OCI-LY3 (cell line): ENCODE data around the gene TEAD1.

ENCODE experiments used
- H2AFZ ChIP-seq: fragments of 200-600, 300-600 bp; shearing (Covaris generic); 2 replicates; pipeline ENCODE4 v1.6.0; 2014; ENCODE audit warnings: antibody characterized with exemption, low read depth, low read length
- H3K27ac ChIP-seq: fragments of 200-600, 300-600 bp; sonication (generic); 2 replicates; pipeline ENCODE4 v1.5.1; 2014; ENCODE audit warnings: mild to moderate bottlenecking, low read length, moderate library complexity, mixed read lengths
- H3K27me3 ChIP-seq: fragments of 200-600, 300-600 bp; sonication (generic); 2 replicates; pipeline ENCODE4 v1.6.1; 2014; ENCODE audit warnings: low read depth, low read length, mixed read lengths
- H3K36me3 ChIP-seq: fragments of 200-600, 300-600 bp; sonication (generic); replicated peaks from 2 replicates; pipeline ENCODE3; 2014; ENCODE audit warnings: low read depth, low read length, mixed read lengths
- H3K4me1 ChIP-seq: fragments of 300-600, 200-600 bp; sonication (generic); 2 replicates; pipeline ENCODE4 v1.6.1; 2014; ENCODE audit warnings: low read length, mixed read lengths
- H3K4me2 ChIP-seq: fragments of 200-600, 300-600 bp; sonication (generic); 2 replicates; pipeline ENCODE4 v1.6.1; 2014; ENCODE audit warnings: low read length, mixed read lengths
- H3K4me3 ChIP-seq: fragments of 300-600, 200-600 bp; sonication (generic); 2 replicates; pipeline ENCODE4 v1.5.1; 2014; ENCODE audit warnings: antibody characterized with exemption, mild to moderate bottlenecking, low read length, moderate library complexity
- H3K79me2 ChIP-seq: fragments of 300-600, 200-600 bp; shearing (Covaris generic); 2 replicates; pipeline ENCODE4 v1.6.1; 2014; ENCODE audit warnings: mild to moderate bottlenecking, low read length, mixed read lengths
- H3K9ac ChIP-seq: fragments of 300-600, 200-600 bp; shearing (Covaris generic); 2 replicates; pipeline ENCODE4 v1.6.0; 2014; ENCODE audit warnings: mild to moderate bottlenecking, low read length, moderate library complexity
- H3K9me3 ChIP-seq: fragments of 200-600, 300-600 bp; shearing (Covaris generic); 2 replicates; pipeline ENCODE4 v1.6.1; 2014; ENCODE audit warnings: low read length, mixed read lengths; ENCODE audit not compliant: insufficient read depth
- H4K20me1 ChIP-seq: fragments of 200-600, 300-600 bp; sonication (generic); 2 replicates; pipeline ENCODE4 v1.6.1; 2016; ENCODE audit warnings: low read length, mixed read lengths; ENCODE audit not compliant: insufficient read depth
- EZH2phosphoT487 ChIP-seq: fragments of 200-600 bp; shearing (Covaris generic); IDR thresholded peaks from 2 replicates; pipeline ENCODE4 v1.6.1; 2018; ENCODE audit warnings: antibody characterized with exemption, mixed run types, low read depth
- TF ChIP-seq, protein P1 (sequence below): fragments of 200-600, 300-600 bp; sonication (generic); IDR thresholded peaks from 2 replicates; pipeline ENCODE4 v1.5.1; 2014; ENCODE audit warnings: antibody characterized with exemption, low read length, low read depth

Gene TEAD1

DNA sequence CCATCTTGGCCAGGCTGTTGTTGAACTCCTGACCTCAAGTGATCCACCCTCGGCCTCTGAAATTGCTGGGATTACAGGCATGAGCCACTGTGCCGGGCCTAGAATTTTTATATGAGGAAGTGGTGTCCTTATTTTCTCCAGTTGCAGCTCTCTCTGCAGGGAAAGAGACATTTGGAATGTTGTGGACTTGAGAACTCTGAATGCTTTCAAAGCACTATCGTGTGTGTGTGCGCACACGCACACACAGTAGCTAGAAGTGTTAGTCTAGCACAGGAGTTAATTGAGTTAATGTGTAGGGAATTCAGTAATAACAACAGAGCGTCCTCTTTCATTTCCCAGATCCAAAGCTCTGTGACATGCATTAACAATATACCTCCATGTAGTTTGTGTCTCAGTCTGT lies 170.9 kb downstream of the TEAD1 start:
- no peak for TF ChIP-seq EZH2phosphoT487
- TF ChIP-seq, protein P1, sequence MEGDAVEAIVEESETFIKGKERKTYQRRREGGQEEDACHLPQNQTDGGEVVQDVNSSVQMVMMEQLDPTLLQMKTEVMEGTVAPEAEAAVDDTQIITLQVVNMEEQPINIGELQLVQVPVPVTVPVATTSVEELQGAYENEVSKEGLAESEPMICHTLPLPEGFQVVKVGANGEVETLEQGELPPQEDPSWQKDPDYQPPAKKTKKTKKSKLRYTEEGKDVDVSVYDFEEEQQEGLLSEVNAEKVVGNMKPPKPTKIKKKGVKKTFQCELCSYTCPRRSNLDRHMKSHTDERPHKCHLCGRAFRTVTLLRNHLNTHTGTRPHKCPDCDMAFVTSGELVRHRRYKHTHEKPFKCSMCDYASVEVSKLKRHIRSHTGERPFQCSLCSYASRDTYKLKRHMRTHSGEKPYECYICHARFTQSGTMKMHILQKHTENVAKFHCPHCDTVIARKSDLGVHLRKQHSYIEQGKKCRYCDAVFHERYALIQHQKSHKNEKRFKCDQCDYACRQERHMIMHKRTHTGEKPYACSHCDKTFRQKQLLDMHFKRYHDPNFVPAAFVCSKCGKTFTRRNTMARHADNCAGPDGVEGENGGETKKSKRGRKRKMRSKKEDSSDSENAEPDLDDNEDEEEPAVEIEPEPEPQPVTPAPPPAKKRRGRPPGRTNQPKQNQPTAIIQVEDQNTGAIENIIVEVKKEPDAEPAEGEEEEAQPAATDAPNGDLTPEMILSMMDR, result no peak
- H3K27me3 ChIP-seq, result no peaks in the 10 kb centered on the region
- no peaks in the 10 kb centered on the region for H3K36me3 ChIP-seq
- no peaks in the 10 kb centered on the region for H3K79me2 ChIP-seq
- H3K27ac ChIP-seq, result no peak overlapping the region
- H4K20me1 ChIP-seq, result no peaks in the 10 kb centered on the region
- H3K4me1 ChIP-seq, result no peaks in the 10 kb centered on the region
- no peak overlapping the region for H3K4me2 ChIP-seq
- no peak overlapping the region for H2AFZ ChIP-seq
- H3K9ac ChIP-seq, result no peak overlapping the region
- H3K9me3 ChIP-seq, result no peaks in the 10 kb centered on the region
- no peak overlapping the region for H3K4me3 ChIP-seq

DNA sequence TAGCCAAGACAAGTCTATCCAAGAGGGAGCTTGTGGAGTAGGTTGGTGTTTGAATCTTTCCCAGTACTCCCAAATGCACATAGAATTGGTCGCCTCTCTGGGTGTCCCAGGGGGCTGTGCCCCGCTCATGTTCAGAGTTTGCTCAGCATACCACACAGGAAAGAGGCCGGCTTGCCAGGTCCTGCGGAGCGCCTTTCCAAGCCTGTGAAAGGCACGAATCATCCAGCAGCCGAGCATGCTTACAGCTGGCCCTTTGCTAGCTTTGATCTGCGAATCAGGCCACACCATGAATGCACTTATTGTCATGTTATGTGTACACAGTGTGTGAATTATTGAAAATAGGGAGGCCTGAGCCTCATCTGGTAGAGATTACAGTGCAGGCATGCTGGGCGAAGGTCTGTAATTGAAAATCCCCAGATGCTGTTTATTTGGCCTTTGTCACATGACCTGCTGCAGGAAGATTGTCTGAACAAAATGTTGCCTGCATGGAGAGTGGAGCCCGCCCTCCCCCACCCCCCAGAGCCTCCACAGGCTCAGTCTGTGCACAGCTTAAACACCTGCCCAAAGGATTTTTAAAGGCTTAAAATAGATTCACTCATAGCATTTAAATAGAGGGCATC lies 171.6 kb downstream of the TEAD1 start:
- no peaks in the 10 kb centered on the region for H3K4me1 ChIP-seq
- no peak overlapping the region for H3K27ac ChIP-seq
- no peaks in the 10 kb centered on the region for H3K79me2 ChIP-seq
- H3K9me3 ChIP-seq, result no peaks in the 10 kb centered on the region
- no peak for TF ChIP-seq EZH2phosphoT487
- TF ChIP-seq, protein P1, result no peak
- H2AFZ ChIP-seq, result no peak overlapping the region
- no peaks in the 10 kb centered on the region for H4K20me1 ChIP-seq
- no peak overlapping the region for H3K9ac ChIP-seq
- H3K4me2 ChIP-seq, result no peak overlapping the region
- no peak overlapping the region for H3K4me3 ChIP-seq
- H3K36me3 ChIP-seq, result no peaks in the 10 kb centered on the region
- no peaks in the 10 kb centered on the region for H3K27me3 ChIP-seq

DNA sequence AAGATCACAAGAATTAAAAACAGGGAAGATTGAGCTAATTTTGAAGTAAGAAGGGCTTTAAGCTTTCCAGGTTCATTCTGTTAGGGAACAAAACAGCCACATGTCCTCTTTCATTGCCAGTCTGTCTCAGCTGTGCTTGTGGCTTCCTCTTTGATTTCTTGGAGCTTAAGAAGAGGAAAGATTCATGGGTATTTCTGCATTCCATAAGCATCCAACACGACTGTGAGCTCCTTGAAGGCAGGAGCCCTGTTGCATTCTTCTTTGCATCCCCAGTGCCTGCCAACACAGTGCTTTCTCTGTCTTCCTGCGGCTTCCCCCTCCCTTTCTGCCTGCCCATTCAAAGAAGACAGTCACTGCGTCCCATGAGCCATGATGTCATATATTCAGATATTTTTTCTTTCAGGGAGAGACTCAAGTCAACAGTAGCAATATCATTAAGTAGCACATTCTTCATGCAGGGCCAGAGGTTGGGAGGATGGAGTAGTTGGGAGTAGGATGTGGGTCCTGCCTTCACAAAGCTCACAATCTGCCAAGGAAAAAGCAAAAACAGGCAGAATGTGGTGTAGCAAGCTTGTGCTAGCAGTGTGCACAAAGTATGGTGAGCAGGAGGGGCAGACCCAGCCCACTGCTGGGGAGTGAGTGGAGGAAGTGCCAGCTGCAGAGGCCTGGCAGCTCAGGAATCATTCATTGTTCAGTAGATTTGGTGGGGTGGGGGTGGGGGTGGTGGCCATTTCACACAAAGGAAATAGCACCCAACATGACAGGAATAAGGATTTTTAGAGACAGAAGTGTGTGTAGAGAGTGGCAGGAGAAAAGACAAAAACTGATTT lies 172.8 kb downstream of the TEAD1 start:
- H3K4me3 ChIP-seq, result no peak overlapping the region

DNA sequence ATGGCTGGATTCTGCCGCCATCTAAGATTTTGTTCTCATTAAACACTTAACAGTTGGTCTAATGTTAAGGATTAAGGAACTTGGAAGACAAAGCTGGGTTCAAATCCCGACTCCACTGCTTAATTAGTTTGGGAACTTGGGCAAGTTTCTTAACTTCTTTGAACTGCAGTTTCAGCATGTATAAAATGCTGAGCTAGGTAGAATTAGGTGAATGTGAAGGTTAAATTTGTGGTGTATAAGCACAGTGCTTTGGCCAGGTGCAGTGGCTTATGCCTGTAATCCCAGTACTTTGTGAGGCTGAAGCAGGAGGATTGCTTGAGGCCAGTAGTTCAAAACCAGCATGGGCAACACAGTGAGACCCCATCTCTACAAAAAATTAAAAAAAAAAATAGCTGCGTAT lies 174.2 kb downstream of the TEAD1 start:
- Histone ChIP-seq H3K27ac (no peak overlapping the region), H3K79me2 (no peaks in the 10 kb centered on the region), H4K20me1 (no peaks in the 10 kb centered on the region)

More for the DNA sequence above, 172.8 kb downstream of the TEAD1 start:
- no peaks in the 10 kb centered on the region for H4K20me1 ChIP-seq
- H3K4me2 ChIP-seq, result no peak overlapping the region
- H3K9ac ChIP-seq, result no peak overlapping the region
- no peak for TF ChIP-seq EZH2phosphoT487
- TF ChIP-seq, protein P1, result no peak
- H3K79me2 ChIP-seq, result no peaks in the 10 kb centered on the region
- H3K36me3 ChIP-seq, result no peaks in the 10 kb centered on the region
- H3K9me3 ChIP-seq, result no peaks in the 10 kb centered on the region
- no peaks in the 10 kb centered on the region for H3K4me1 ChIP-seq
- H3K27me3 ChIP-seq, result no peaks in the 10 kb centered on the region
- no peak overlapping the region for H3K27ac ChIP-seq
- H2AFZ ChIP-seq, result no peak overlapping the region

More for the DNA sequence above, 174.2 kb downstream of the TEAD1 start:
- Histone ChIP-seq H3K36me3 (no peaks in the 10 kb centered on the region), H3K4me3 (no peak overlapping the region), H3K4me2 (no peak overlapping the region), H2AFZ (no peak overlapping the region), H3K9me3 (no peaks in the 10 kb centered on the region), H3K27me3 (no peaks in the 10 kb centered on the region), H3K4me1 (no peaks in the 10 kb centered on the region), H3K9ac (no peak overlapping the region)
- TF ChIP-seq EZH2phosphoT487, result no peak
- TF ChIP-seq, protein P1, result no peak
